ENCODE measurements around the gene PIP4K2A. TPM values are rescaled to one million over a fixed set of nuclear protein-coding genes. Genes with fewer than 3 reads are reported as not detected.

Gene PIP4K2A
- total and polyA plus RNA-seq, 2 experiments from 2014 or later = 39.9 to 40.1 TPM

GRCh38 chr10:22657566-22658225 is 56.7 kb downstream of the PIP4K2A start (continued):
- no peak for TF ChIP-seq REST (IDR thresholded peaks at IDR 0.05; ENCODE audit: unreplicated experiment)
- TF ChIP-seq CREB1 (CRISPR knock-in tag; IDR thresholded peaks at IDR 0.05; ENCODE audit: low read depth) = no peak
- no peak for TF ChIP-seq EZH2 (IDR thresholded peaks at IDR 0.05; ENCODE audit: low read depth, unreplicated experiment)

- Mint-ChIP-seq H3K9me3 (no peaks in the 10 kb centered on the region), H3K4me1 (peaks cover 63% of the 10 kb centered on the region), H3K4me3 (no peak overlapping the region), H3K27ac (no peak overlapping the region), H3K36me3 (ENCODE audit: low read depth) (no peaks in the 10 kb centered on the region), H3K27me3 (ENCODE audit: insufficient read depth, low read depth, poor library complexity) (peaks cover 5% of the 10 kb centered on the region)
- Histone ChIP-seq H3K79me2 (replicated peaks; ENCODE audit: insufficient read depth) (peaks cover 95% of the 10 kb centered on the region), H4K20me1 (replicated peaks; ENCODE audit: insufficient read depth) (peaks cover 2% of the 10 kb centered on the region), H3K9me2 (ENCODE audit: insufficient read depth) (no peaks in the 10 kb centered on the region), H3K36me3 (ENCODE audit: insufficient read depth) (no peaks in the 10 kb centered on the region), H3K27ac (ENCODE audit: low read depth) (no peak overlapping the region), H2AFZ (no peak overlapping the region), H3K27me3 (ENCODE audit: insufficient read depth) (no peaks in the 10 kb centered on the region), H3K4me2 (no peak overlapping the region), H3F3A (replicated peaks; ENCODE audit: low read depth) (no peaks in the 10 kb centered on the region), H3K4me3 (no peak overlapping the region), H3K4me1 (ENCODE audit: insufficient read depth) (peaks cover 30% of the 10 kb centered on the region)
- TF ChIP-seq EZH2 (IDR thresholded peaks at IDR 0.05; ENCODE audit: low read depth, unreplicated experiment) = no peak
- DNase-seq (ENCODE audit: low spot score) (no peak), ATAC-seq (no peak)
Measured at GRCh38 chr10:22657024-22657423, 57.4 kb downstream of the PIP4K2A start.

GRCh38 chr10:22656036-22656435 is 58.3 kb downstream of the PIP4K2A start:
- no peak overlapping the region for H3K4me3 ChIP-seq
- H3F3A ChIP-seq (replicated peaks; ENCODE audit: low read depth) = no peaks in the 10 kb centered on the region
- H3K4me1 Mint-ChIP-seq = peaks cover 64% of the 10 kb centered on the region
- H3K4me2 ChIP-seq = no peak overlapping the region
- peaks cover 30% of the 10 kb centered on the region for H3K4me1 ChIP-seq (ENCODE audit: insufficient read depth)
- H3K36me3 Mint-ChIP-seq (ENCODE audit: low read depth) = no peaks in the 10 kb centered on the region
- H2AFZ ChIP-seq = no peak overlapping the region
- peaks cover 95% of the 10 kb centered on the region for H3K79me2 ChIP-seq (replicated peaks; ENCODE audit: insufficient read depth)
- no peaks in the 10 kb centered on the region for H3K9me2 ChIP-seq (ENCODE audit: insufficient read depth)
- H3K27me3 ChIP-seq (ENCODE audit: insufficient read depth) = no peaks in the 10 kb centered on the region
- H3K27me3 Mint-ChIP-seq (ENCODE audit: insufficient read depth, low read depth, poor library complexity) = peaks cover 5% of the 10 kb centered on the region
- H3K27ac ChIP-seq (ENCODE audit: low read depth) = no peak overlapping the region
- DNase-seq (ENCODE audit: low spot score) (no peak), ATAC-seq (no peak)
- H3K9me3 Mint-ChIP-seq = no peaks in the 10 kb centered on the region
- no peaks in the 10 kb centered on the region; the same call in 1 of the 2 replicates for H4K20me1 ChIP-seq (replicated peaks; ENCODE audit: insufficient read depth)
- peak overlapping the region; percentile 71 for H3K27ac Mint-ChIP-seq
- no peak overlapping the region for H3K4me3 Mint-ChIP-seq
- no peaks in the 10 kb centered on the region for H3K36me3 ChIP-seq (ENCODE audit: insufficient read depth)
- TF ChIP-seq POLR2AphosphoS5 (IDR thresholded peaks at IDR 0.05; ENCODE audit: low read depth) (no peak), EZH2 (IDR thresholded peaks at IDR 0.05; ENCODE audit: low read depth, unreplicated experiment) (no peak), ZNF462 (CRISPR knock-in tag; IDR thresholded peaks at IDR 0.05) (no peak), STAT1 (IDR thresholded peaks at IDR 0.05; ENCODE audit: unreplicated experiment) (no peak)
